Measurements from ENCODE around the gene EIF3L. TPM values are rescaled to one million over a fixed set of nuclear protein-coding genes. Genes with fewer than 3 reads are reported as not detected.

Gene EIF3L
- polyA plus RNA-seq, 3 donors, result 209 to 503 (median 246) TPM

DNA sequence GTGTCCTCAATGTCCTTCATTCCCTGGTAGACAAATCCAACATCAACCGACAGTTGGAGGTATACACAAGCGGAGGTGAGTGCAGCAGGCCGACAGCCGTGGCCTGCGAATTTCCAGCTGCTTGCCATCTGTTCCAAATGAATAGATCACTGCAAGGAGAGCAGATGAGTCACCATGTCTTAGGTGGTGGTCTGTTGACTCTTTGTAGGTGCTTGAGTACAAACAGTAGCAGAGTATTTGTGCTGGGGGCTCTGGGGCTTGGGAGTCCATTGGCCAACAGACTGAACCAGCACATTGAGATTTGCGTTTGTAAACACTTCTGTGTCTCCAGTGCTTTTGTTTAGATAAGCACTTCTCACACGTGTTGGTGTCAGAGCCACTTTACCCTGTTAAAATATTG, 21.1 kb downstream of the EIF3L start:
- 100% methylated on average over 5 of the region's 7 CpGs for WGBS (ENCODE audit: insufficient coverage)
- peaks cover 87 to 100% of the 10 kb centered on the region in 2 donors for H3K36me3 ChIP-seq (replicated peaks in 1 of 2; ENCODE audit: control insufficient read depth in 1 of 2, insufficient read depth in 2 of 2, low read length in 2 of 2)
- H2AFZ ChIP-seq (ENCODE audit: insufficient read depth, low read depth, low read length, poor library complexity, severe bottlenecking), result no peak overlapping the region
- DNase-seq, result no peak
- peaks cover 0 to 4% (median 0%) of the 10 kb centered on the region in 7 donors for H3K9me3 Mint-ChIP-seq
- TF ChIP-seq, protein P1, sequence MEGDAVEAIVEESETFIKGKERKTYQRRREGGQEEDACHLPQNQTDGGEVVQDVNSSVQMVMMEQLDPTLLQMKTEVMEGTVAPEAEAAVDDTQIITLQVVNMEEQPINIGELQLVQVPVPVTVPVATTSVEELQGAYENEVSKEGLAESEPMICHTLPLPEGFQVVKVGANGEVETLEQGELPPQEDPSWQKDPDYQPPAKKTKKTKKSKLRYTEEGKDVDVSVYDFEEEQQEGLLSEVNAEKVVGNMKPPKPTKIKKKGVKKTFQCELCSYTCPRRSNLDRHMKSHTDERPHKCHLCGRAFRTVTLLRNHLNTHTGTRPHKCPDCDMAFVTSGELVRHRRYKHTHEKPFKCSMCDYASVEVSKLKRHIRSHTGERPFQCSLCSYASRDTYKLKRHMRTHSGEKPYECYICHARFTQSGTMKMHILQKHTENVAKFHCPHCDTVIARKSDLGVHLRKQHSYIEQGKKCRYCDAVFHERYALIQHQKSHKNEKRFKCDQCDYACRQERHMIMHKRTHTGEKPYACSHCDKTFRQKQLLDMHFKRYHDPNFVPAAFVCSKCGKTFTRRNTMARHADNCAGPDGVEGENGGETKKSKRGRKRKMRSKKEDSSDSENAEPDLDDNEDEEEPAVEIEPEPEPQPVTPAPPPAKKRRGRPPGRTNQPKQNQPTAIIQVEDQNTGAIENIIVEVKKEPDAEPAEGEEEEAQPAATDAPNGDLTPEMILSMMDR (IDR thresholded peaks at IDR 0.05), result no peak
- no peak overlapping the region for H3K9ac ChIP-seq (ENCODE audit: insufficient read depth, low read length, poor library complexity, severe bottlenecking)
- intact Hi-C loops (cut with micrococcal nuclease), result no loop called here
- no peak overlapping the region for H3K4me3 Mint-ChIP-seq
- no peak overlapping the region for H3K27ac ChIP-seq (ENCODE audit: low read depth in 1 of 2, low read length in 2 of 2)
- H3K4me1 ChIP-seq (ENCODE audit: control insufficient read depth in 1 of 2, insufficient read depth in 2 of 2, low read length in 2 of 2), result no peaks in the 10 kb centered on the region
- no peaks in the 10 kb centered on the region for H3K27me3 Mint-ChIP-seq (ENCODE audit: low read depth in 3 of 3)
- no peaks in the 10 kb centered on the region for H3K9me3 ChIP-seq (replicated peaks in 1 of 2; ENCODE audit: control insufficient read depth in 1 of 2, insufficient read depth in 1 of 2, low read length in 2 of 2)
- H3K79me2 ChIP-seq (ENCODE audit: insufficient read depth, low read length), result peaks cover 7% of the 10 kb centered on the region
- peaks cover 66% of the 10 kb centered on the region for H4K20me1 ChIP-seq (ENCODE audit: insufficient read depth, low read length)
- H3K4me1 Mint-ChIP-seq, result no peaks in the 10 kb centered on the region
- H3K4me3 ChIP-seq (replicated peaks in 1 of 3; ENCODE audit: low read depth in 2 of 3, low read length in 3 of 3), result no peak overlapping the region
- H3K27ac Mint-ChIP-seq, result no peak overlapping the region
- no peaks in the 10 kb centered on the region for H3K27me3 ChIP-seq (ENCODE audit: control insufficient read depth in 2 of 2, insufficient read depth in 2 of 2, low read length in 2 of 2)
- H3K36me3 Mint-ChIP-seq, result peaks cover 70 to 98% of the 10 kb centered on the region in 2 donors
- H3K4me2 ChIP-seq (replicated peaks; ENCODE audit: extremely low read depth, low read length, poor library complexity, severe bottlenecking), result no peak overlapping the region

GRCh38 chr22:37880668-37881440, 31.6 kb downstream of the EIF3L start:
- Histone ChIP-seq H2AFZ (ENCODE audit: insufficient read depth, low read depth, low read length, poor library complexity, severe bottlenecking) (no peak overlapping the region), H3K9me3 (replicated peaks in 1 of 2; ENCODE audit: control insufficient read depth in 1 of 2, insufficient read depth in 1 of 2, low read length in 2 of 2) (no peaks in the 10 kb centered on the region), H3K4me1 (ENCODE audit: control insufficient read depth in 1 of 2, insufficient read depth in 2 of 2, low read length in 2 of 2) (no peaks in the 10 kb centered on the region), H3K4me2 (replicated peaks; ENCODE audit: extremely low read depth, low read length, poor library complexity, severe bottlenecking) (no peak overlapping the region), H3K27ac (ENCODE audit: low read depth in 1 of 2, low read length in 2 of 2) (no peak overlapping the region), H3K9ac (ENCODE audit: insufficient read depth, low read length, poor library complexity, severe bottlenecking) (no peak overlapping the region), H4K20me1 (ENCODE audit: insufficient read depth, low read length) (peaks cover 55% of the 10 kb centered on the region), H3K27me3 (ENCODE audit: control insufficient read depth in 2 of 2, insufficient read depth in 2 of 2, low read length in 2 of 2) (no peaks in the 10 kb centered on the region), H3K4me3 (replicated peaks in 1 of 3; ENCODE audit: low read depth in 2 of 3, low read length in 3 of 3) (no peak overlapping the region), H3K36me3 (replicated peaks in 1 of 2; ENCODE audit: control insufficient read depth in 1 of 2, insufficient read depth in 2 of 2, low read length in 2 of 2) (peaks cover 70 to 91% of the 10 kb centered on the region in 2 donors), H3K79me2 (ENCODE audit: insufficient read depth, low read length) (peaks cover 36% of the 10 kb centered on the region)
- Mint-ChIP-seq H3K27ac (no peak overlapping the region), H3K27me3 (ENCODE audit: low read depth in 3 of 3) (peaks cover 0 to 3% (median 0%) of the 10 kb centered on the region in 3 donors), H3K36me3 (peaks cover 60 to 93% of the 10 kb centered on the region in 2 donors), H3K9me3 (no peaks in the 10 kb centered on the region), H3K4me3 (no peak overlapping the region), H3K4me1 (no peaks in the 10 kb centered on the region)
- TF ChIP-seq, protein P1 (IDR thresholded peaks at IDR 0.05), result no peak
- DNase-seq, result no peak
- intact Hi-C loops (cut with micrococcal nuclease), result no loop called here
- 100% methylated on average over 3 of the region's 6 CpGs for WGBS (ENCODE audit: insufficient coverage)
